Measurements from ENCODE around the gene TARM1. TPM values are rescaled to one million over a fixed set of nuclear protein-coding genes. Genes with fewer than 3 reads are reported as not detected.

The TARM1 gene
- total and polyA plus RNA-seq, 2 of the 8 experiments (the other 6 are each of a cell fraction or from before 2014, with no cell fraction given), result not detected

- peak overlapping the region; percentile 77; the same call in 1 of the 2 replicates for H3K27ac ChIP-seq (ENCODE audit: low read depth, low read length)
- no peak overlapping the region for H2AK5ac ChIP-seq (ENCODE audit: low read depth, low read length)
- peak overlapping the region; percentile 87; the same call in 1 of the 2 replicates for H2AFZ ChIP-seq (ENCODE audit: low read length)
- H3K9ac ChIP-seq (replicated peaks in 1 of 4; ENCODE audit: extremely low read depth in 1 of 4, low read depth in 3 of 4, low read length in 3 of 4), result peak overlapping the region in 1 of 4 experiments; percentile 41; a peak in 1 of 7 replicates
- H4K5ac ChIP-seq (ENCODE audit: insufficient read length, low read depth, low read length), result peak overlapping the region; percentile 41
- peaks cover 2 to 14% (median 5%) of the 10 kb centered on the region in 4 experiments; a peak in 6 of 7 replicates for H3K4me1 ChIP-seq (replicated peaks in 1 of 4; ENCODE audit: control insufficient read depth in 3 of 4, insufficient read depth in 4 of 4, low read length in 3 of 4)
- ChIA-PET CTCF (ENCODE audit: partially characterized antibody) (interaction anchor here (0.6 to 2.1 kb wide), 6 partner anchors 11 to 184 kb away, joined by 3 to 9 read pairs (median 4); no protein-coding TSS in a partner anchor), POLR2A (ENCODE audit: partially characterized antibody) (interaction anchor here (0.6 to 1.4 kb wide), 13 partner anchors 8 to 1562 kb away, joined by 3 to 8 read pairs (median 4); no protein-coding TSS in a partner anchor)
- H3K27me3 ChIP-seq (replicated peaks in 1 of 4; ENCODE audit: control insufficient read depth in 3 of 4, extremely low read depth in 1 of 4, insufficient read depth in 3 of 4, low read length in 3 of 4), result no peaks in the 10 kb centered on the region
- H3K79me2 ChIP-seq (ENCODE audit: control insufficient read depth in 1 of 2, insufficient read depth in 2 of 2, low read length in 2 of 2), result no peaks in the 10 kb centered on the region
- H3K14ac ChIP-seq (ENCODE audit: insufficient read length), result no peak overlapping the region
- peak overlapping the region in 2 of 4 experiments; percentile 7 to 9; a peak in 1 of 8 replicates for H3K4me3 ChIP-seq (ENCODE audit: extremely low read depth in 1 of 4, insufficient read depth in 2 of 4, low read depth in 3 of 4, low read length in 4 of 4)
- H3K23me2 ChIP-seq (ENCODE audit: low read depth, low read length), result no peaks in the 10 kb centered on the region
- FAIRE-seq, result no peak
- H3K79me1 ChIP-seq (ENCODE audit: low read depth, low read length), result no peaks in the 10 kb centered on the region
- 21% methylated on average over 4 of the region's 4 CpGs; no CpG with 5 or more reads in 1 of the 2 experiments for WGBS, 2 experiments (ENCODE audit: extremely low coverage in 1 of 2, insufficient coverage in 1 of 2, insufficient read length in 1 of 2, insufficient replicate concordance in 2 of 2, low coverage in 1 of 2, low lambda C conversion rate in 2 of 2, missing lambda C conversion rate in 1 of 2)
- no peak overlapping the region for H2BK20ac ChIP-seq (ENCODE audit: low read length)
- no peak overlapping the region for H3K56ac ChIP-seq (replicated peaks; ENCODE audit: insufficient read length, low read depth, low read length)
- H3K18ac ChIP-seq (ENCODE audit: extremely low read depth, low read length), result 0 out of 2 replicates have a peak overlapping the region, but pooled peaks have one; percentile 9
- no peaks in the 10 kb centered on the region for H3K9me3 ChIP-seq (ENCODE audit: insufficient read depth in 2 of 2, low read depth in 1 of 2, low read length in 1 of 2)
- no peaks in the 10 kb centered on the region for H4K20me1 ChIP-seq (replicated peaks in 1 of 2; ENCODE audit: control insufficient read depth in 1 of 2, insufficient read depth in 2 of 2, low read length in 2 of 2)
- H3K36me3 ChIP-seq (ENCODE audit: control insufficient read depth in 2 of 4, insufficient read depth in 4 of 4, low read length in 3 of 4), result no peaks in the 10 kb centered on the region
- H4K8ac ChIP-seq (ENCODE audit: extremely low read depth, insufficient read depth, low read length), result no peak overlapping the region
- no peak overlapping the region for H3K23ac ChIP-seq (ENCODE audit: insufficient read length)
- no peak for DNase-seq (ENCODE audit: low read depth in 1 of 2, low spot score in 2 of 2)
- no peak overlapping the region for H2BK12ac ChIP-seq (ENCODE audit: low read depth, low read length)
- H3K4ac ChIP-seq (replicated peaks; ENCODE audit: insufficient read length, low read depth, low read length), result no peak overlapping the region
- peak overlapping the region; percentile 91; the same call in 1 of the 2 replicates for H2BK5ac ChIP-seq (ENCODE audit: low read depth, low read length)
- H2BK120ac ChIP-seq (replicated peaks; ENCODE audit: low read depth, low read length), result peak overlapping the region; percentile 17
- H2BK15ac ChIP-seq (ENCODE audit: low read length), result no peak overlapping the region
- H3K4me2 ChIP-seq (ENCODE audit: insufficient read depth in 1 of 2, low read depth in 2 of 2, low read length in 2 of 2), result peak overlapping the region; percentile 3 to 43; a peak in 3 of 4 replicates
- no peak overlapping the region for H4K91ac ChIP-seq (replicated peaks; ENCODE audit: insufficient read length, low read length)
- TF ChIP-seq SP1 (IDR thresholded peaks at IDR 0.05; ENCODE audit: low read depth, low read length), result no peak
- 0 out of 2 replicates have a peak, but pooled peaks have one; percentile 16 for TF ChIP-seq BACH1 (IDR thresholded peaks at IDR 0.05; ENCODE audit: low read length)
- no peak for TF ChIP-seq SAP30 (IDR thresholded peaks at IDR 0.05; ENCODE audit: insufficient read depth, insufficient replicate concordance, low read length)
- TF ChIP-seq HDAC2 (IDR thresholded peaks at IDR 0.05; ENCODE audit: borderline replicate concordance in 1 of 2, low read depth in 2 of 2, low read length in 2 of 2), result 0 out of 4 replicates have a peak, but pooled peaks of 1 of the 2 experiments have one; percentile 50
- peak; percentile 5; the same call in 1 of the 2 replicates for TF ChIP-seq E2F6 (IDR thresholded peaks at IDR 0.05)
These were observed 45.7 kb downstream of the TARM1 start for GRCh38 chr19:54035215-54036178.
